ENCODE data around the gene ACAP2.

DNA sequence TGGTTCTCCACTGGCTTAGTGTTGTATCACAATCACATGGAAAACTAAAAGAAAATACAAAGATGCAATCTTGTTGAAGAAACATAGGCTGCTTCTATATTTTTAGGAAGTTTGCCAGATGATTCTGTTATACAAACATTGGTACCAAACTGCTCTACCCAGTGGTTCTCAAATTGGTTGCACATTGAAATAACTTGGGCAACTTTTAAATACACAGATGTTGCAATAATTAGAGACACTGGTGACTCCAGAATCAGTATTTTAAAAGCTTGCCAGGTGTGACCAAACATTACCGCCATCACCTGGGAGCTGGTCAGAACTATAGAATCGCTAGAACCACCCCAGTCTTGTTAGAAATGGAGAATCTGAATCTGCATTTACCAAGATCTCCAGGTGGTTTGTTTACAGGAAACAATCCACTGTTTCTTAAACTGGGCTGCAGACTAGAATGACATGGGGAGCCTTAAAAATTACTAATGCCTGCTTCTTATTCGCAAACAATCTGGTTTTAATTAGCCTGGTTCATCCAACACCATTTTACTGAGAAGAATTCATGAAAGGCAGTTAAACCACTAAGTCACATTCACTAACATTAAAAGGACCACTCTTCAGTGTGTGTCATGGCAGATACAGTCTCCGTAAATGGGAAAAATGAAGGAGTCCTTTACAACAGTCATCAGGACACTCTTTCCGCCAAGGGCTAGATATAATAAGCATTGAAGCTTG lies 76.5 kb downstream of the ACAP2 start:
- TF ChIP-seq CTCF (IDR thresholded peaks at IDR 0.05) (no peak), REST (IDR thresholded peaks at IDR 0.05; ENCODE audit: insufficient read depth in 1 of 2, low read depth in 2 of 2, low read length in 1 of 2) (no peak), SIN3A (IDR thresholded peaks at IDR 0.05; ENCODE audit: borderline replicate concordance, insufficient read depth, low read depth, low read length) (no peak)
